Testis (tissue), 3 donors: ENCODE results near the gene IL1RAPL1. TPM values are rescaled to one million over a fixed set of nuclear protein-coding genes. Genes with fewer than 3 reads are reported as not detected.

Experiments used
- DNase-seq: peaks from one replicate; pipeline ENCODE4 v3.0.0-alpha.2; 2019
- H3K27ac ChIP-seq, 2 donors: fragments of 200-600 bp; sonication (generic); one replicate each; pipeline ENCODE4 v1.5.1; 2019
- H3K27me3 ChIP-seq: fragments of 200-600 bp; sonication (generic); one replicate; pipeline ENCODE4 v1.5.1; 2019
- H3K36me3 ChIP-seq: fragments of 200-600 bp; sonication (generic); one replicate; pipeline ENCODE4 v1.5.1; 2017; ENCODE audit warnings: low read depth; ENCODE audit errors: missing control alignments
- H3K4me1 ChIP-seq: fragments of 200-600 bp; sonication (generic); one replicate; pipeline ENCODE4 v1.5.1; 2019
- H3K4me3 ChIP-seq, 2 donors: fragments of 200-600 bp; sonication (generic); one replicate each; pipeline ENCODE4 v1.5.1; 2017 to 2019
- H3K9me3 ChIP-seq: fragments of 200-600 bp; sonication (generic); one replicate; pipeline ENCODE4 v1.5.1; 2017
- CTCF ChIP-seq, 3 experiments: fragments of 450-650 bp in 2 of 3; fragments of 200-600 bp in 1 of 3; sonication (generic) in 1 of 3; IDR thresholded peaks; one replicate each; pipeline ENCODE4 v1.5.1; 2016 to 2019; ENCODE audit warnings: antibody characterized with exemption in 3 of 3, mild to moderate bottlenecking in 2 of 3, moderate library complexity in 1 of 3
- POLR2A ChIP-seq: fragments of 450-650 bp; IDR thresholded peaks from one replicate; pipeline ENCODE4 v1.6.1; 2017; ENCODE audit warnings: antibody characterized with exemption, mild to moderate bottlenecking, moderate library complexity
- WGBS, 2 donors: methylation state at CpG; one replicate each; pipeline ENCODE4 v1.1.5; 2018; 5-methylcytosine and 5-hydroxymethylcytosine counted together
- intact Hi-C: fragments of 100-400 bp; cut with DNase I; formaldehyde crosslinking; loops from one replicate; pipeline ENCODE4 v1.15.1; 2023; ENCODE audit warnings: low total_unique reads
- polyA plus RNA-seq: library from polyadenylated mRNA; stranded (reverse); fragments of 350-450 nt; fragmentation: Illumina TruSeq; extraction: RNeasy Lipid Tissue Mini Kit (QIAGEN cat#74804); gene quantifications from one replicate; pipeline ENCODE4 v1.2.3, GENCODE V29; 2014; ENCODE audit warnings: low read depth, low replicate concordance; ENCODE audit not compliant: insufficient read depth
- total RNA-seq, 2 donors: library from RNA; depleted of rRNA; stranded (reverse); fragments of >200 nt; gene quantifications; one replicate each; pipeline ENCODE4 v1.2.3, GENCODE V29; 2016

Gene IL1RAPL1
- total and polyA plus RNA-seq, 3 donors from 2014 or later = 0.13 to 0.94 (median 0.93) TPM

DNA sequence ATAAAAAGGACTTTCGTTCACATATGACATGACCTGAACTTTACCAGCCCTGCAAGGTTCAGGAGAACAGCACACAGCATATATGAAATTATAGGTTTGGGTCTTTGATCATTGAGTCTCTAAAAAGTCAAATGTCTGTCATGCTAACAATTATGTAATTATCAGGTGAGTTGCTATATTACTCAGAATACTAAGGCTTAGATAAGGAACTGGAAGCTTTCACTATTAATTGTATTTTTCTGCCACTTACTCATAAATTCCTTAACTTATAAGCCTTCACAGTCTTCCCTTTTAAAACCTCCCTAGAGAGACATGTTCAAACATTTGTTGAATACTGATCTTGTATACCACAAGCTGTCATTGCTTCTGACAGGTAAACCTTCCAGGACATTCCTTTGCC lies 1335.4 kb downstream of the IL1RAPL1 start:
- intact Hi-C loops = no loop called here
- WGBS, 2 donors = 94 to 100% methylated on average over 1 of the region's 1 CpG
- TF ChIP-seq CTCF (IDR thresholded peaks at IDR 0.05) (no peak), POLR2A (no peak)
- DNase-seq = no peak
- Histone ChIP-seq H3K4me1 (no peaks in the 10 kb centered on the region), H3K9me3 (no peaks in the 10 kb centered on the region), H3K36me3 (no peaks in the 10 kb centered on the region), H3K27ac (no peak overlapping the region), H3K4me3 (no peak overlapping the region), H3K27me3 (no peaks in the 10 kb centered on the region)

GRCh38 chrX:29926056-29926455 lies 1338.8 kb downstream of the IL1RAPL1 start:
- TF ChIP-seq CTCF (IDR thresholded peaks at IDR 0.05) (no peak), POLR2A (no peak)
- Histone ChIP-seq H3K27ac (no peak overlapping the region), H3K36me3 (no peaks in the 10 kb centered on the region), H3K4me3 (no peak overlapping the region), H3K4me1 (no peaks in the 10 kb centered on the region), H3K27me3 (no peaks in the 10 kb centered on the region), H3K9me3 (no peaks in the 10 kb centered on the region)
- 91 to 92% methylated on average over 1 of the region's 1 CpG for whole genome bisulfite sequencing, 2 donors
- intact Hi-C loops = no loop called here
- no peak for DNase-seq

DNA sequence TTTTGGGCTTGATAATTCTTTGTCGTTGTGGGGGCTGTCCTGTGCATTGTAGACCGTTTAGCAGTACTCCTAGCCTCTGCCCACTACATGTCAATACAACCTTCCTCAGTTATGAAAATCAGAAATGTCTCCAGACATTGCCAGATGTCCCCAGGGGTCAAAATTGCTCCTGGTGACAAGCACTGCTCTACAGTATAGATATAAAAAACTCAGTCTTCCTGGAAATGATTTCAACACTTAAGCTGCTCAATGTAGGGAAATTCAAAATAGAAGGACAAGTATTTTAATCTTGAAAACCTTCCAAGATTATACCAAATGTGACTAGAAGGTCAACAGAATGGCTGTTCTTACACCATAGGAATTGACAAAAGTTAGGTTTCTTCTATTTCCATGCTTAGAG lies 1339.4 kb downstream of the IL1RAPL1 start:
- no peak overlapping the region for H3K27ac ChIP-seq
- H3K27me3 ChIP-seq = no peaks in the 10 kb centered on the region
- H3K36me3 ChIP-seq = no peaks in the 10 kb centered on the region
- intact Hi-C loops = no loop called here
- no peak overlapping the region for H3K4me3 ChIP-seq
- WGBS, 2 donors = 86 to 100% methylated on average over 2 of the region's 2 CpGs
- DNase-seq = no peak
- H3K9me3 ChIP-seq = no peaks in the 10 kb centered on the region
- TF ChIP-seq CTCF (IDR thresholded peaks at IDR 0.05) (no peak), POLR2A (no peak)
- H3K4me1 ChIP-seq = no peaks in the 10 kb centered on the region

DNA sequence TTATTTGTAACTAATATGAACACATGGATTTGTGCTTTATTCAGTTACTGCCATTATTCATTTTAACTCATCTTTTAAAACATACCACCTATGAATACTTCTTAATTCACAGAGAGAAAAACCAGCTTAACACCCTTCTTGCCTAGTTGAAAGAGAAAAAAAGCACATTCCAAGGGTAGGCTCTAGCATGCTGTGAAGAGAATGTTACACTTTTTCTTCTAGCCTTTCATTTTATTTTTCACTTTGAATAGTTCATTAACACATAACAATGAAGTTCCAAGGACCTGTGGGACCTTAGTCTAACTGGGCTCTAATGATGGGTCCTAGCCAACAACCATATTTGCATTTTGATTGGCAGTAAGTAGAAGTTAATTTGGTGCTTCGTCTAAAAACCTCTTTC lies 1348.2 kb downstream of the IL1RAPL1 start:
- Histone ChIP-seq H3K9me3 (no peaks in the 10 kb centered on the region), H3K4me3 (no peak overlapping the region), H3K27ac (no peak overlapping the region), H3K27me3 (no peaks in the 10 kb centered on the region), H3K36me3 (no peaks in the 10 kb centered on the region), H3K4me1 (no peaks in the 10 kb centered on the region)
- WGBS, 2 donors = 71 to 100% methylated on average over 1 of the region's 1 CpG
- DNase-seq = no peak
- intact Hi-C loops = no loop called here
- no peak for TF ChIP-seq CTCF (IDR thresholded peaks at IDR 0.05)
- no peak for TF ChIP-seq POLR2A

DNA sequence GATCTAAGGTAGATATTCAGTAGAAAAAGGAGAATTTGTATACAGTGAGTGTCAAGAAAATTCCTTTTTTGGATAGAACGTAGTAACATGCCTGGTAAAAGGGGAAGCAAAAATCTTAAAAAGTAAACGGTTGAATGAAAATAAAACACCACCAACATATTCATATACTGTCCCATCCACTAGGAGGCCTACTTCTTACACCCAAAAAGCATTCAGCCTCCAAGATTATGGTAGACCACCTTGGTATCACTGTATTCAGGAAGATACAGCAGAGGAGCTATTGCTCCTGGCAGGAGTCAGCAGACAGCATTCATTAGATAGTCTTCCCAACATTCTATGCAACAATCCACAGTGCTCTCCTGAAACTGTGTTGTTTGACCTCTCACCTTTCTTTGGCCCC lies 1353.5 kb downstream of the IL1RAPL1 start:
- no peaks in the 10 kb centered on the region for H3K4me1 ChIP-seq
- TF ChIP-seq CTCF (IDR thresholded peaks at IDR 0.05) = no peak
- no peak for TF ChIP-seq POLR2A
- H3K27me3 ChIP-seq = no peaks in the 10 kb centered on the region
- no peak for DNase-seq
- H3K36me3 ChIP-seq = no peaks in the 10 kb centered on the region
- WGBS, 2 donors = 82 to 85% methylated on average over 2 of the region's 2 CpGs
- intact Hi-C loops = no loop called here
- H3K9me3 ChIP-seq = no peaks in the 10 kb centered on the region
- H3K27ac ChIP-seq = no peak overlapping the region
- no peak overlapping the region for H3K4me3 ChIP-seq
